HEK293 (cell line): ENCODE measurements around the gene NEIL1.

Source experiments
- CTCF ChIA-PET: fragments of 350-600 bp; formaldehyde crosslinking; extraction: SDS; loops from one replicate; lab custom pipeline; 2021; ENCODE audit warnings: antibody characterized with exemption; lab: Yijun Ruan, JAX
- POLR2A ChIA-PET: fragments of 300-600 bp; formaldehyde crosslinking; extraction: SDS; loops from one replicate; lab custom pipeline; 2020; ENCODE audit warnings: antibody characterized with exemption, inconsistent platforms; lab: Yijun Ruan, JAX
- H3K27ac ChIP-seq: fragments of 200-500 bp; sonication (Bioruptor generic); 2 replicates; pipeline ENCODE4 v1.5.1; 2014; ENCODE audit warnings: low read depth, low read length, control low read depth, inconsistent platforms; ENCODE audit errors: extremely low read depth
- H3K36me3 ChIP-seq, 2 experiments: fragments of 200-500 bp in 1 of 2; sonication (Bioruptor generic) in 1 of 2; 1 replicate in 1 of 2; 2 replicates in 1 of 2; pipeline ENCODE4 v1.5.1; 2014 to 2017; ENCODE audit warnings: inconsistent platforms in 2 of 2, low read length in 2 of 2; ENCODE audit not compliant: control insufficient read depth in 2 of 2, insufficient read depth in 1 of 2
- H3K4me1 ChIP-seq: fragments of 200-500 bp; sonication (Bioruptor generic); 2 replicates; pipeline ENCODE4 v1.5.1; 2014; ENCODE audit warnings: mild to moderate bottlenecking, low read length, inconsistent platforms; ENCODE audit not compliant: control insufficient read depth, insufficient read depth
- H3K4me3 ChIP-seq: 2 replicates; pipeline ENCODE4 v1.5.1; 2011; ENCODE audit warnings: low read depth, mild to moderate bottlenecking, control low read depth, low read length, moderate library complexity
- H3K9me3 ChIP-seq: fragments of 200-500 bp; sonication (Bioruptor generic); 2 replicates; pipeline ENCODE4 v1.5.1; 2014; ENCODE audit warnings: low read depth, low read length, inconsistent platforms; ENCODE audit not compliant: control insufficient read depth, insufficient read depth
- BCL11B ChIP-seq: fragments of 450-650 bp; formaldehyde crosslinking; IDR thresholded peaks from 2 replicates; pipeline ENCODE4 v1.5.1; 2016; ENCODE audit warnings: low read depth, missing biosample characterization, missing genetic modification characterization
- FEZF1 ChIP-seq: fragments of 450-650 bp; formaldehyde crosslinking; IDR thresholded peaks from 2 replicates; pipeline ENCODE4 v1.5.1; 2016; ENCODE audit warnings: missing biosample characterization, missing genetic modification characterization
- HOXA7 ChIP-seq: sonication (generic); formaldehyde crosslinking; IDR thresholded peaks from 2 replicates; pipeline ENCODE4 v1.8.1; 2022; ENCODE audit warnings: missing genetic modification reagents, borderline replicate concordance
- HOXC10 ChIP-seq: sonication (generic); formaldehyde crosslinking; IDR thresholded peaks from 2 replicates; pipeline ENCODE4 v1.8.1; 2023; ENCODE audit warnings: mild to moderate bottlenecking, missing genetic modification reagents
- IKZF3 ChIP-seq: fragments of 450-650 bp; IDR thresholded peaks from 2 replicates; pipeline ENCODE4 v1.5.0; 2018; ENCODE audit warnings: missing biosample characterization, mild to moderate bottlenecking, missing genetic modification characterization, moderate library complexity
- SCRT2 ChIP-seq: fragments of 450-650 bp; formaldehyde crosslinking; IDR thresholded peaks from 2 replicates; pipeline ENCODE4 v1.5.1; 2016; ENCODE audit warnings: missing biosample characterization, missing genetic modification characterization
- ZFP37 ChIP-seq: fragments of 450-650 bp; formaldehyde crosslinking; IDR thresholded peaks from 2 replicates; pipeline ENCODE4 v1.5.1; 2016; ENCODE audit warnings: missing biosample characterization, missing genetic modification characterization
- ZFP69B ChIP-seq: fragments of 450-650 bp; formaldehyde crosslinking; IDR thresholded peaks from 2 replicates; pipeline ENCODE4 v1.5.1; 2016; ENCODE audit warnings: missing biosample characterization, missing genetic modification characterization
- ZNF24 ChIP-seq: fragments of 450-650 bp; formaldehyde crosslinking; IDR thresholded peaks from 2 replicates; pipeline ENCODE4 v1.5.1; 2016; ENCODE audit warnings: missing biosample characterization, missing genetic modification characterization
- ZNF266 ChIP-seq: fragments of 450-650 bp; formaldehyde crosslinking; IDR thresholded peaks from 2 replicates; pipeline ENCODE4 v1.5.1; 2016; ENCODE audit warnings: missing biosample characterization, missing genetic modification characterization, low read depth
- ZNF366 ChIP-seq: fragments of 450-650 bp; formaldehyde crosslinking; conservative IDR thresholded peaks from 2 replicates; pipeline ENCODE4 v1.5.1; 2016; ENCODE audit warnings: missing biosample characterization, missing genetic modification characterization
- ZNF423 ChIP-seq: fragments of 450-650 bp; formaldehyde crosslinking; IDR thresholded peaks from 2 replicates; pipeline ENCODE4 v1.5.1; 2016; ENCODE audit warnings: missing biosample characterization, missing genetic modification characterization
- ZNF658 ChIP-seq: fragments of 450-650 bp; formaldehyde crosslinking; IDR thresholded peaks from 2 replicates; pipeline ENCODE4; 2016; ENCODE audit warnings: missing biosample characterization, missing genetic modification characterization
- ZNF664 ChIP-seq: fragments of 450-650 bp; formaldehyde crosslinking; IDR thresholded peaks from 2 replicates; pipeline ENCODE4 v1.5.1; 2016; ENCODE audit warnings: missing biosample characterization, missing genetic modification characterization
- TF ChIP-seq, protein P1 (sequence below): fragments of 450-650 bp; formaldehyde crosslinking; IDR thresholded peaks from 2 replicates; pipeline ENCODE4 v1.5.1; 2016; ENCODE audit warnings: missing biosample characterization, missing genetic modification characterization
- TF ChIP-seq, protein P2 (sequence below): fragments of 450-650 bp; formaldehyde crosslinking; IDR thresholded peaks from 2 replicates; pipeline ENCODE4 v1.5.1; 2016; ENCODE audit warnings: missing biosample characterization, missing genetic modification characterization
- TF ChIP-seq, protein P3 (sequence below): fragments of 450-650 bp; formaldehyde crosslinking; IDR thresholded peaks from 2 replicates; pipeline ENCODE4 v1.5.1; 2016; ENCODE audit warnings: missing biosample characterization, missing genetic modification characterization
- TF ChIP-seq, protein P4 (sequence below): fragments of 450-650 bp; formaldehyde crosslinking; IDR thresholded peaks from 2 replicates; pipeline ENCODE4 v1.5.1; 2016; ENCODE audit warnings: missing biosample characterization, missing genetic modification characterization, borderline replicate concordance
- TF ChIP-seq, protein P5 (sequence below): fragments of 450-650 bp; formaldehyde crosslinking; IDR thresholded peaks from 2 replicates; pipeline ENCODE4 v1.5.1; 2016; ENCODE audit warnings: missing biosample characterization, missing genetic modification characterization, borderline replicate concordance

The NEIL1 gene

DNA sequence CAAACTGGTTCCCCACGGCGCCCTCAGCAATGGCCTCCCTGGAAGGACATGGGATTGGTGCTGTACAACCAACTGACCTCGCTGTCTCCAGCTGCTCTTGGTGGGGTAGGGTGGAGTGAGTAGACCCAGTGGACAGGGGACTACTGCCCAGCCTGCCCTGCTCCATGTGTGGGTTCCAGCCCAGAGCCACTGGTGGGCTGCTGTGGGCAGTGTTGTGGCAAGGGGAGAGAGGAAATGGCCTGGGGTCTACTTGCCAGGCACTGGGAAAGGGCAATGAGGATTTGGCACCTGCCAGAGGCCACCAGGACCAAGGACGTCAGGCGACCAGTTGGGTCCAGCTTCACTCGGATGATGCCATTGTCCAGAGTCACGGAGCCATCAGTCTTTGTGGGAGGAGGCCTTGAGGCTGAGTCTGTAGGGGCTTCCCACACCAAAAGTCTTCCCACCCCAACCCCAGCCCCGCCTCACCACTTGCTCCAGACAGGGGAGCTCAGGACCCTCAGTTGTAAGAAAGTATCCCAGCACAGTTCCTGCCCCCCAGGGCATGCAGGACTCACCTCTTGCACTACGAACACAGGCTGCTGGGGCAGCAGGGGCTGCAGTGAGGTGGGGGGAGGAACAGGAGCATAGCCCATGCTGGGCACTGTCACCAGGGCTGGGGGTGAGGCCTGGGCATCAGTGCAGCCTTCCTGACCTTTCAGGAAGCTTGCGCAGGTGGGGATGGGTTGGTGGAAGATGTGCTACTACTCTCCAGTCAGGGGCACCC is 12.1 kb downstream of the NEIL1 start:
- Histone ChIP-seq H3K36me3 (peaks cover 0 to 75% of the 10 kb centered on the region in 2 experiments), H3K27ac (no peak overlapping the region), H3K4me1 (no peaks in the 10 kb centered on the region), H3K4me3 (no peak overlapping the region), H3K9me3 (no peaks in the 10 kb centered on the region)
- TF ChIP-seq ZFP37, result no peak
- TF ChIP-seq, protein P1, sequence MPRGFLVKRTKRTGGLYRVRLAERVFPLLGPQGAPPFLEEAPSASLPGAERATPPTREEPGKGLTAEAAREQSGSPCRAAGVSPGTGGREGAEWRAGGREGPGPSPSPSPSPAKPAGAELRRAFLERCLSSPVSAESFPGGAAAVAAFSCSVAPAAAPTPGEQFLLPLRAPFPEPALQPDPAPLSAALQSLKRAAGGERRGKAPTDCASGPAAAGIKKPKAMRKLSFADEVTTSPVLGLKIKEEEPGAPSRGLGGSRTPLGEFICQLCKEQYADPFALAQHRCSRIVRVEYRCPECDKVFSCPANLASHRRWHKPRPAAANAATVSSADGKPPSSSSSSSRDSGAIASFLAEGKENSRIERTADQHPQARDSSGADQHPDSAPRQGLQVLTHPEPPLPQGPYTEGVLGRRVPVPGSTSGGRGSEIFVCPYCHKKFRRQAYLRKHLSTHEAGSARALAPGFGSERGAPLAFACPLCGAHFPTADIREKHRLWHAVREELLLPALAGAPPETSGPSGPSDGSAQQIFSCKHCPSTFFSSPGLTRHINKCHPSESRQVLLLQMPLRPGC (tag by site-specific recombination), result no peak
- TF ChIP-seq, protein P2, sequence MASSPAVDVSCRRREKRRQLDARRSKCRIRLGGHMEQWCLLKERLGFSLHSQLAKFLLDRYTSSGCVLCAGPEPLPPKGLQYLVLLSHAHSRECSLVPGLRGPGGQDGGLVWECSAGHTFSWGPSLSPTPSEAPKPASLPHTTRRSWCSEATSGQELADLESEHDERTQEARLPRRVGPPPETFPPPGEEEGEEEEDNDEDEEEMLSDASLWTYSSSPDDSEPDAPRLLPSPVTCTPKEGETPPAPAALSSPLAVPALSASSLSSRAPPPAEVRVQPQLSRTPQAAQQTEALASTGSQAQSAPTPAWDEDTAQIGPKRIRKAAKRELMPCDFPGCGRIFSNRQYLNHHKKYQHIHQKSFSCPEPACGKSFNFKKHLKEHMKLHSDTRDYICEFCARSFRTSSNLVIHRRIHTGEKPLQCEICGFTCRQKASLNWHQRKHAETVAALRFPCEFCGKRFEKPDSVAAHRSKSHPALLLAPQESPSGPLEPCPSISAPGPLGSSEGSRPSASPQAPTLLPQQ, result no peak
- TF ChIP-seq, protein P3, sequence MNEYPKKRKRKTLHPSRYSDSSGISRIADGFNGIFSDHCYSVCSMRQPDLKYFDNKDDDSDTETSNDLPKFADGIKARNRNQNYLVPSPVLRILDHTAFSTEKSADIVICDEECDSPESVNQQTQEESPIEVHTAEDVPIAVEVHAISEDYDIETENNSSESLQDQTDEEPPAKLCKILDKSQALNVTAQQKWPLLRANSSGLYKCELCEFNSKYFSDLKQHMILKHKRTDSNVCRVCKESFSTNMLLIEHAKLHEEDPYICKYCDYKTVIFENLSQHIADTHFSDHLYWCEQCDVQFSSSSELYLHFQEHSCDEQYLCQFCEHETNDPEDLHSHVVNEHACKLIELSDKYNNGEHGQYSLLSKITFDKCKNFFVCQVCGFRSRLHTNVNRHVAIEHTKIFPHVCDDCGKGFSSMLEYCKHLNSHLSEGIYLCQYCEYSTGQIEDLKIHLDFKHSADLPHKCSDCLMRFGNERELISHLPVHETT (tag by site-specific recombination), result no peak
- TF ChIP-seq IKZF3, result no peak
- TF ChIP-seq ZNF423 (tag by site-specific recombination), result no peak
- no peak for TF ChIP-seq ZNF24 (tag by site-specific recombination)
- TF ChIP-seq, protein P4, sequence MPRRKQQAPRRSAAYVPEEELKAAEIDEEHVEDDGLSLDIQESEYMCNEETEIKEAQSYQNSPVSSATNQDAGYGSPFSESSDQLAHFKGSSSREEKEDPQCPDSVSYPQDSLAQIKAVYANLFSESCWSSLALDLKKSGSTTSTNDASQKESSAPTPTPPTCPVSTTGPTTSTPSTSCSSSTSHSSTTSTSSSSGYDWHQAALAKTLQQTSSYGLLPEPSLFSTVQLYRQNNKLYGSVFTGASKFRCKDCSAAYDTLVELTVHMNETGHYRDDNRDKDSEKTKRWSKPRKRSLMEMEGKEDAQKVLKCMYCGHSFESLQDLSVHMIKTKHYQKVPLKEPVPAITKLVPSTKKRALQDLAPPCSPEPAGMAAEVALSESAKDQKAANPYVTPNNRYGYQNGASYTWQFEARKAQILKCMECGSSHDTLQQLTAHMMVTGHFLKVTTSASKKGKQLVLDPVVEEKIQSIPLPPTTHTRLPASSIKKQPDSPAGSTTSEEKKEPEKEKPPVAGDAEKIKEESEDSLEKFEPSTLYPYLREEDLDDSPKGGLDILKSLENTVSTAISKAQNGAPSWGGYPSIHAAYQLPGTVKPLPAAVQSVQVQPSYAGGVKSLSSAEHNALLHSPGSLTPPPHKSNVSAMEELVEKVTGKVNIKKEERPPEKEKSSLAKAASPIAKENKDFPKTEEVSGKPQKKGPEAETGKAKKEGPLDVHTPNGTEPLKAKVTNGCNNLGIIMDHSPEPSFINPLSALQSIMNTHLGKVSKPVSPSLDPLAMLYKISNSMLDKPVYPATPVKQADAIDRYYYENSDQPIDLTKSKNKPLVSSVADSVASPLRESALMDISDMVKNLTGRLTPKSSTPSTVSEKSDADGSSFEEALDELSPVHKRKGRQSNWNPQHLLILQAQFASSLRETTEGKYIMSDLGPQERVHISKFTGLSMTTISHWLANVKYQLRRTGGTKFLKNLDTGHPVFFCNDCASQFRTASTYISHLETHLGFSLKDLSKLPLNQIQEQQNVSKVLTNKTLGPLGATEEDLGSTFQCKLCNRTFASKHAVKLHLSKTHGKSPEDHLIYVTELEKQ (tag by site-specific recombination), result no peak
- no peak for TF ChIP-seq ZNF366 (tag by site-specific recombination)
- TF ChIP-seq HOXC10 (CRISPR knock-in tag), result no peak
- no peak for TF ChIP-seq BCL11B (tag by site-specific recombination)
- no peak for TF ChIP-seq ZNF658 (tag by site-specific recombination)
- TF ChIP-seq FEZF1 (tag by site-specific recombination), result no peak
- no peak for TF ChIP-seq ZNF664 (tag by site-specific recombination)
- no peak for TF ChIP-seq HOXA7 (CRISPR knock-in tag)
- ChIA-PET POLR2A (interaction anchor here (2.9 kb wide), 1 partner anchor 9 kb away, joined by 12 read pairs; the partner anchor contains the start of gene MAN2C1), CTCF (interaction anchor here (0.6 to 1.8 kb wide), 2 partner anchors 9 to 327 kb away, joined by 5 to 8 read pairs; partner anchors contain the start of gene MAN2C1)

DNA sequence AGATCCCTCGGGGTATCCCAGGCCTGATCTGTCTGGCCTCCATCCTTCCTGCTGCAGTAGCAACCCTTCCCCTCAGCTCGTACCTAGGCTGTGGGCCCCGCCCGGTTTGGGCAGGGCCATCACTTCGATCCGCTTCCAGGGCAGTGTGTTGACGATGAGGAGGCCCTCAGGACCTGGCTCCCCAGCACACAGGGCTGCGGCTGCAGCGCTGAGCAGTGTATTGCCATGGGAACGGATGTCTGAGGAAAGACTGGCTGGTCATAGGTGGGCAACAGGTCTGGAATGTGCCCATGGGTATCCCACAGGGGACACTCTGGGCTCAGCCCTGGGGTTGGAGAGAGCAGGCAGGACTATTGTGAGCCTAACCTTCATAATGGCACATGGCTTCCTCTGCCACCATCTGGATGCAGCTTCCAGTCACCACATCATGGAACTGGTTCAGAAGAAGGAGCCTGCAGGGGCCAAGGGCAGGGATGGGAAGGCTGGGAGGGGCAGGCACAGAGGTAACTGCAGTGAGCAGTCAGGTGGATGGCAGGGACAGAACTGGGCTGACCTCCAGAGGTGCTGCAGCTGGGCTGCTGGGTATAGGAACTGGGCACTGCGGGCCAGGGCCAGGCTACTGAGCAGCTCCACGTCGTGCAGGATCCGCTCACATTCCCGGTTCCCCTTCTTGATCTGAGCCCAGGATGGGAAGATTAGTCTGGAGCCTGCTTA is 12.9 kb downstream of the NEIL1 start:
- H3K4me3 ChIP-seq, result no peak overlapping the region
- peaks cover 0 to 76% of the 10 kb centered on the region in 2 experiments for H3K36me3 ChIP-seq
- no peak overlapping the region for H3K27ac ChIP-seq
- ChIA-PET CTCF (interaction anchor here (1.8 kb wide), 1 partner anchor 9 kb away, joined by 8 read pairs; the partner anchor contains the start of gene MAN2C1), POLR2A (interaction anchor here (0.8 to 2.9 kb wide), 4 partner anchors 9 to 220 kb away, joined by 3 to 12 read pairs (median 4); partner anchors contain the start of genes MAN2C1 and PTPN9)
- H3K9me3 ChIP-seq, result no peaks in the 10 kb centered on the region
- H3K4me1 ChIP-seq, result no peaks in the 10 kb centered on the region
- TF ChIP-seq SCRT2 (tag by site-specific recombination), result peak; percentile 80
- TF ChIP-seq ZNF266 (tag by site-specific recombination), result no peak
- TF ChIP-seq, protein P2, result peak; percentile 47; the same call in 1 of the 2 replicates
- TF ChIP-seq, protein P5, sequence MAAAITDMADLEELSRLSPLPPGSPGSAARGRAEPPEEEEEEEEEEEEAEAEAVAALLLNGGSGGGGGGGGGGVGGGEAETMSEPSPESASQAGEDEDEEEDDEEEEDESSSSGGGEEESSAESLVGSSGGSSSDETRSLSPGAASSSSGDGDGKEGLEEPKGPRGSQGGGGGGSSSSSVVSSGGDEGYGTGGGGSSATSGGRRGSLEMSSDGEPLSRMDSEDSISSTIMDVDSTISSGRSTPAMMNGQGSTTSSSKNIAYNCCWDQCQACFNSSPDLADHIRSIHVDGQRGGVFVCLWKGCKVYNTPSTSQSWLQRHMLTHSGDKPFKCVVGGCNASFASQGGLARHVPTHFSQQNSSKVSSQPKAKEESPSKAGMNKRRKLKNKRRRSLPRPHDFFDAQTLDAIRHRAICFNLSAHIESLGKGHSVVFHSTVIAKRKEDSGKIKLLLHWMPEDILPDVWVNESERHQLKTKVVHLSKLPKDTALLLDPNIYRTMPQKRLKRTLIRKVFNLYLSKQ, result no peak
- TF ChIP-seq ZFP69B (tag by site-specific recombination), result peak; percentile 68
